Esophagus squamous epithelium (tissue), 5 donors: Measurements from ENCODE around the gene COL24A1. TPM values are rescaled to one million over a fixed set of nuclear protein-coding genes. Genes with fewer than 3 reads are reported as not detected.

ENCODE experiments used
- DNase-seq: peaks from one replicate; lab custom pipeline; 2025; lab: John Stamatoyannopoulos, UW
- H3K27ac ChIP-seq, 4 donors: fragments of 200-600 bp; sonication (generic); one replicate each; pipeline ENCODE4 v1.5.1; 2016 to 2019; ENCODE audit warnings: mild to moderate bottlenecking in 1 of 4
- H3K27me3 ChIP-seq, 4 donors: fragments of 200-600 bp; sonication (generic); 1 replicate in 3 of 4; 2 replicates in 1 of 4; pipeline versions ENCODE4 v1.5.1 to v1.6.0; 2017 to 2021; ENCODE audit warnings: antibody characterized with exemption in 1 of 4
- H3K36me3 ChIP-seq, 3 donors: fragments of 200-600 bp; sonication (generic); one replicate each; pipeline ENCODE4 v1.5.1; 2016 to 2019
- H3K4me1 ChIP-seq, 3 donors: fragments of 200-600 bp; sonication (generic); one replicate each; pipeline ENCODE4 v1.5.1; 2017 to 2019
- H3K4me3 ChIP-seq, 4 donors: fragments of 200-600 bp; sonication (generic); 1 replicate in 3 of 4; 2 replicates in 1 of 4; pipeline ENCODE4 v1.5.1; 2016 to 2019; ENCODE audit warnings: mild to moderate bottlenecking in 2 of 4, moderate library complexity in 1 of 4
- H3K9me3 ChIP-seq, 3 donors: fragments of 200-600 bp; sonication (generic); one replicate each; pipeline ENCODE4 v1.5.1; 2016 to 2019
- POLR2A ChIP-seq, 4 donors: fragments of 450-650 bp; IDR thresholded peaks; one replicate each; pipeline ENCODE4 v1.6.1; 2017; ENCODE audit warnings: antibody characterized with exemption in 4 of 4, mild to moderate bottlenecking in 4 of 4, moderate library complexity in 3 of 4
- WGBS, 2 donors: methylation state at CpG; one replicate each; pipeline ENCODE4 v1.1.5; 2018; 5-methylcytosine and 5-hydroxymethylcytosine counted together
- intact Hi-C: fragments of 100-400 bp; cut with DNase I; formaldehyde crosslinking; loops from one replicate; pipeline ENCODE4 v1.15.0; 2022
- total RNA-seq, 4 donors: library from RNA; depleted of rRNA; stranded (reverse); fragments of >200 nt; gene quantifications; one replicate each; pipeline ENCODE4 v1.1.0, GENCODE V29; 2016
- TF ChIP-seq, protein P1 (sequence below), 6 experiments: fragments of 450-650 bp in 4 of 6; fragments of 200-600 bp in 2 of 6; sonication (generic) in 2 of 6; IDR thresholded peaks; one replicate each; pipeline ENCODE4 v1.5.1; 2016 to 2019; ENCODE audit warnings: antibody characterized with exemption in 6 of 6, mild to moderate bottlenecking in 4 of 6, moderate library complexity in 4 of 6
- donor health status: DM: yes; HTN: yes; CAD: no.

Gene COL24A1
- total RNA-seq, 4 donors from 2014 or later, result 0.15 to 0.38 TPM; not detected in 2

DNA sequence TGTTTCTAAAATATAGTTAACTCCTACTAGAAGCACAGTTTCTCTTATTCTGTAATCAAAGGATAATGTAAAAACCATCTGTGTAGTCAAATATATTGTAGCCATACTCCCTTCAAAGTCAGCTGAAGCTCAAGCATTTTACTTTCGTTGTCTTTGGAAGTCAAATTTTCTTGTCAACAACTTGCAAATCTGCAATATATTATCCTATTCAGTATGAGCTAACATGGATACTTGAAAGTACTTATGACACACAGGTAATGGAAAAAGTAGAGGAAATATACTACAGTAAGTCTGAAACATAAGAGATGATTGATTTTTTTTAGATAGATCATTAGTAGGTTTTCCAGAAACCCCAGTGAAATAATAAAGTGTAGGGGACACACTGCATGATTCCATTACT is 121.5 kb downstream of the COL24A1 start:
- WGBS, 2 donors, result 67 to 85% methylated on average over 1 of the region's 1 CpG
- TF ChIP-seq, protein P1, sequence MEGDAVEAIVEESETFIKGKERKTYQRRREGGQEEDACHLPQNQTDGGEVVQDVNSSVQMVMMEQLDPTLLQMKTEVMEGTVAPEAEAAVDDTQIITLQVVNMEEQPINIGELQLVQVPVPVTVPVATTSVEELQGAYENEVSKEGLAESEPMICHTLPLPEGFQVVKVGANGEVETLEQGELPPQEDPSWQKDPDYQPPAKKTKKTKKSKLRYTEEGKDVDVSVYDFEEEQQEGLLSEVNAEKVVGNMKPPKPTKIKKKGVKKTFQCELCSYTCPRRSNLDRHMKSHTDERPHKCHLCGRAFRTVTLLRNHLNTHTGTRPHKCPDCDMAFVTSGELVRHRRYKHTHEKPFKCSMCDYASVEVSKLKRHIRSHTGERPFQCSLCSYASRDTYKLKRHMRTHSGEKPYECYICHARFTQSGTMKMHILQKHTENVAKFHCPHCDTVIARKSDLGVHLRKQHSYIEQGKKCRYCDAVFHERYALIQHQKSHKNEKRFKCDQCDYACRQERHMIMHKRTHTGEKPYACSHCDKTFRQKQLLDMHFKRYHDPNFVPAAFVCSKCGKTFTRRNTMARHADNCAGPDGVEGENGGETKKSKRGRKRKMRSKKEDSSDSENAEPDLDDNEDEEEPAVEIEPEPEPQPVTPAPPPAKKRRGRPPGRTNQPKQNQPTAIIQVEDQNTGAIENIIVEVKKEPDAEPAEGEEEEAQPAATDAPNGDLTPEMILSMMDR (IDR thresholded peaks at IDR 0.05), result no peak
- TF ChIP-seq POLR2A (IDR thresholded peaks at IDR 0.05), result no peak
- intact Hi-C loops, result no loop called here
- Histone ChIP-seq H3K9me3 (no peaks in the 10 kb centered on the region), H3K27me3 (no peaks in the 10 kb centered on the region), H3K4me1 (no peaks in the 10 kb centered on the region), H3K27ac (no peak overlapping the region), H3K36me3 (no peaks in the 10 kb centered on the region), H3K4me3 (no peak overlapping the region)
- no peak for DNase-seq

DNA sequence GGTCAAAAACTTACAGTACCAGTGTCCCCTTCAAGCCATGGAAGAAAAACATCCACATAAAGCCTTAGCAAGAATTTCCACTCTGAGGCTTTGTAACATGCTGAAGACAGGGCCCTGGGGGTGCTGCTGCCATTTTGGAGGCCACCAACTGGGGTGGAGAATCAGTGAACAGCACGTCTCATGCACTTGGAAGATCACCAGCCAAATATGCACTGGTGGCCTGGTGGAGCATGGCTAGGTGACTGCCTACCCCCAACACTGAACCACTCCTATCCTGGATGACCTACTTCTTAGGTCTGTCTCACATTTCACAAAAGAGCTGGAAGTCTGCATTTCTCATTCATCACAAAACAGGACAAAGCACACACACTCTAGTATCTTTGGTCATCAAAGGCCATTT is 126.4 kb downstream of the COL24A1 start:
- Histone ChIP-seq H3K9me3 (no peaks in the 10 kb centered on the region), H3K27ac (no peak overlapping the region), H3K4me1 (no peaks in the 10 kb centered on the region), H3K4me3 (no peak overlapping the region), H3K36me3 (no peaks in the 10 kb centered on the region), H3K27me3 (no peaks in the 10 kb centered on the region)
- intact Hi-C loops, result no loop called here
- 100% methylated on average over 1 of the region's 1 CpG; no CpG with 5 or more reads in 1 of the 2 donors for WGBS, 2 donors
- no peak for DNase-seq
- no peak for TF ChIP-seq POLR2A (IDR thresholded peaks at IDR 0.05)
- TF ChIP-seq, protein P1 (IDR thresholded peaks at IDR 0.05), result no peak

DNA sequence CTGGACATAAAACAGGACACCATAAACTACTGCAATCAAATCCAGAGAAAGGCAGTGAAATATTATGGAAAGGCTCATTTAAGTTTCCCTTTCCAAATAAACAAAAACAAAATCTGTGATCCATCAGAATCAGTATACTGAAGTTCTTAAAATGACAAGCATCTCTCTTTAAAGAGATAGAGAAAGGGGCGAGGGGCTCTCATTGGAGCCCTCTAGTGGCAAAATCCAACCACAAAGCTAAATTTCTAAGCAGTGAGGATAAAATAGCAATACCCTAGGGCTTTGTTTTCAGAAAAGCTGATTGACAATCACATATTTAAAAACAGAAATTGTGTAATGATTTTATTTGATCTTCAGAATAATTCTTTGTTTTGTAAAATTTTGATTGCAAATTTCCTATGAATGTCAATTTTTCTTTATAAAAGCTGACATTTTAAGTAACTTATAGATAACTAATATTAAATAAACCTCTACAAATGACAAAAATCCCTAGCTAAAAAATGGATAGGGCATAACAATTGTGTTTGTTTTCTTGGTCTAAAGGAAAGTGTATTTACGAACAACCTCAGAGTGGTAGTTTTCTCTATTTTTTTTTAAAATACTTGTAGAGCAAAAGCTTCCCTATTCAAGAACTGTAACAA is 138.2 kb downstream of the COL24A1 start:
- Histone ChIP-seq H3K4me3 (no peak overlapping the region), H3K27me3 (no peaks in the 10 kb centered on the region), H3K9me3 (no peaks in the 10 kb centered on the region), H3K4me1 (no peaks in the 10 kb centered on the region), H3K36me3 (no peaks in the 10 kb centered on the region), H3K27ac (no peak overlapping the region)
- WGBS, 2 donors, result 33 to 35% methylated on average over 2 of the region's 2 CpGs
- intact Hi-C loops, result no loop called here
- DNase-seq, result no peak
- TF ChIP-seq, protein P1 (IDR thresholded peaks at IDR 0.05), result peak in 4 of 6 experiments; percentile 26 to 54 (median 47)
- no peak for TF ChIP-seq POLR2A (IDR thresholded peaks at IDR 0.05)

DNA sequence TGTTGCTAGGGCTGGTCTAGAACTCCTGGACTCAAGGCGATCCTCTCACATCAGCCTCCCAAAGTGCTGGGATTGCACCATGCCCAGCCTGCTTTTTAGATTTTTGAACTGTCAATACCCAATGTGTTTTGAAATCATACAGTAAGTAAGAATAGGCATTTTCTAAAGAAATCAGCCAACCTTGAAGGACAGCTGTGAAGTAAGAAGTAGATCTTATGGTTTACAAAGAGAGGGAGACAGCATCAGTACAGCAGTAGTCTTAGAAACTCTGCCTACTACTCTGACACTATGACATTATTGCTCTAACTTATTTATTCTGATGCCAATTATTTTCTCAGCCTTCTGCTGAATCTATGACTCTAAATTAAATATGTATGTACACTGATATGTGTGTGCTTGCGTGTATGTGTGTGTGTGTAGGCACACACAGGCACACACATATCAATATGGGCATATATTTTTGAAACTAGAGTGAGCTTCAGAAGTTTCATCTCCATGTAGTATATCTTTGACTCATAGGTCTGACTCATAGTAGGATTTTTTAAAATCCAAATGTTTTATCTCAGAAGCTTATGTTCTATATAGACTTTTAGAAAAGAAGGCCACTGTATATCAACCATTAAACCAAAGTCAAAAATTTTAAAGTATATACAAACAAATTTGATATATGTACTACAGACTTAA is 140.4 kb downstream of the COL24A1 start:
- DNase-seq, result no peak
- Histone ChIP-seq H3K4me3 (no peak overlapping the region), H3K27ac (no peak overlapping the region), H3K27me3 (no peaks in the 10 kb centered on the region), H3K4me1 (no peaks in the 10 kb centered on the region), H3K9me3 (no peaks in the 10 kb centered on the region), H3K36me3 (no peaks in the 10 kb centered on the region)
- TF ChIP-seq POLR2A (IDR thresholded peaks at IDR 0.05), result no peak
- TF ChIP-seq, protein P1 (IDR thresholded peaks at IDR 0.05), result no peak
- intact Hi-C loops, result no loop called here
- WGBS, 2 donors, result 59 to 94% methylated on average over 2 of the region's 2 CpGs

DNA sequence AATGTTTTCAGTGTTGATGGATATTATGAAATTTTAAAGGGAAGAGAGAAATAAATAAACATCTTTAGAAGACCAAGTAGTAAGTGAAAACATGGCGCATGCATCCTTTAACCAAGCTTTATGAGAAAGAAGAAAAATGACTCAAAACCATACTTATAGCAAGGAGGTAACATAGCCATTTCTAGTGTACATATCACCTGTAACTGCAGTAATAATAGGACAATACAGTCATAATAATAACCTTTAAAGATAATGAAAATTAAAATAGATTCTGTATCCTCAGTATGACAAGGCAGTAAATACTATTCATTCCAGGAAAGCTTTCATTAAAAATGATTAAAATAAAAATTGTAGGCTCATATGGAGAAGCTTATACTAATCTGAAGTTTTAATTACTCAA is 141.2 kb downstream of the COL24A1 start:
- H3K27ac ChIP-seq, result no peak overlapping the region
- no peaks in the 10 kb centered on the region for H3K9me3 ChIP-seq
- WGBS, 2 donors, result 60 to 88% methylated on average over 1 of the region's 1 CpG
- no peaks in the 10 kb centered on the region for H3K36me3 ChIP-seq
- H3K4me1 ChIP-seq, result no peaks in the 10 kb centered on the region
- no peak overlapping the region for H3K4me3 ChIP-seq
- no peaks in the 10 kb centered on the region for H3K27me3 ChIP-seq
- intact Hi-C loops, result no loop called here
- DNase-seq, result no peak
- TF ChIP-seq, protein P1 (IDR thresholded peaks at IDR 0.05), result no peak
- no peak for TF ChIP-seq POLR2A (IDR thresholded peaks at IDR 0.05)
